ENCODE measurements around the gene IL27RA.

Gene IL27RA

GRCh38 chr19:13984186-13984585 lies 47.4 kb upstream of the IL27RA start:
- H3K4me2 ChIP-seq: no peak overlapping the region
- H3K27me3 ChIP-seq (ENCODE audit: insufficient read depth, low read depth): no peaks in the 10 kb centered on the region
- H3K36me3 ChIP-seq (ENCODE audit: insufficient read depth): no peaks in the 10 kb centered on the region
- no peak overlapping the region for H2AFZ ChIP-seq (ENCODE audit: low read depth)
- no peaks in the 10 kb centered on the region for H4K20me1 ChIP-seq (ENCODE audit: insufficient read depth)
- H3K4me1 ChIP-seq (ENCODE audit: low read depth, poor library complexity, severe bottlenecking): peaks cover 17% of the 10 kb centered on the region
- H3K9ac ChIP-seq: no peak overlapping the region
- no peaks in the 10 kb centered on the region for H3K79me2 ChIP-seq (ENCODE audit: insufficient read depth, low read depth)
- no peak for TF ChIP-seq CTCF (conservative IDR thresholded peaks at IDR 0.05; ENCODE audit: low read depth, low read length)
- no peak overlapping the region for H3K4me3 ChIP-seq (IDR thresholded peaks at IDR 0.05; ENCODE audit: insufficient read depth, low read depth, low read length)
- no peak overlapping the region for H3K27ac ChIP-seq

DNA sequence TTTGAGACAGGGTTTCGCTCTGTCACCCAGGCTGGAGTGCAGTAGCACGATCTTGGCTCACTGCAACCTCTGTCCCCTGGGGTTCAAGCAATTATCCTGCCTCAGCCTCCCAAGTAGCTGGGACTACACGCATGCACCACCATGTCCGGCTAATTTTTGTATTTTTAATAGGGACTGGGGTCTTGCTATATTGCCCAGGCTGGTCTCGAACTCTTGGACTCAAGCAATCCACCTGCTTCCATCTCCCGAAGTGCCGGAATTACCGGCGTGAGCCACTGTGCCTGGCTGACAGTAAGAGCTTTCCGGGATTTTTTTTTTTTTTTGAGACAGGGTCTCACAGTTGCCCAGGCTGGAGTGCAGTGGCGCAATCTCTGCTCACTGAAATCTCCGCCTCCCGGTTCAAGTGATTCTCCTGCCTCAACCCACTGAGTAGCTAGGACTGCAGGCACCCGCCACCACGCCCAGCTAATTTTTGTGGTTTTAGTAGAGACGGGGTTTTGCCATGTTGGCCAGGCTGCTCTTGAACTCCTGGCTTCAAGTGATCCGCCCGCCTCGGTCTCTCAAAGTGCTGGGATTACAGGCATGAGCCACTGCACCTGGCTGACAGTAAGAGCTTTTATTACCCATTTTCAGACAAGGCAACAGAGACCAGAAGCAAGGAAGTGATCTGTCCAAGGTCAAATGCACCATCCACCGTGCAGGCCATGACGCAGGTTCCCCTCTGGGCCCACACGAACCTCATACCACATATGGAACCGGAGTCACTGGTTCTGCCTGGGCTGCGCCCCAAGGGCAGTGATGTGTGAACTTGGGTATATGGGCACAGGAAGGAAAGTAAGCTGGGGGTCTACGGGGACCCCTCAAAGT lies 46.5 kb upstream of the IL27RA start:
- TF ChIP-seq CTCF (conservative IDR thresholded peaks at IDR 0.05; ENCODE audit: low read depth, low read length): no peak
- Histone ChIP-seq H2AFZ (ENCODE audit: low read depth) (no peak overlapping the region), H3K27me3 (ENCODE audit: insufficient read depth, low read depth) (no peaks in the 10 kb centered on the region), H3K4me1 (ENCODE audit: low read depth, poor library complexity, severe bottlenecking) (peaks cover 17% of the 10 kb centered on the region), H3K36me3 (ENCODE audit: insufficient read depth) (no peaks in the 10 kb centered on the region), H3K4me2 (no peak overlapping the region), H3K9ac (no peak overlapping the region), H4K20me1 (ENCODE audit: insufficient read depth) (no peaks in the 10 kb centered on the region), H3K79me2 (ENCODE audit: insufficient read depth, low read depth) (no peaks in the 10 kb centered on the region), H3K4me3 (IDR thresholded peaks at IDR 0.05; ENCODE audit: insufficient read depth, low read depth, low read length) (no peak overlapping the region), H3K27ac (no peak overlapping the region)

- H3K36me3 ChIP-seq (ENCODE audit: insufficient read depth): no peaks in the 10 kb centered on the region
- H3K9ac ChIP-seq: peak overlapping the region; percentile 35; the same call in 1 of the 2 replicates
- no peak for TF ChIP-seq CTCF (conservative IDR thresholded peaks at IDR 0.05; ENCODE audit: low read depth, low read length)
- H3K4me2 ChIP-seq: peak overlapping the region; percentile 67
- no peak overlapping the region for H3K4me3 ChIP-seq (IDR thresholded peaks at IDR 0.05; ENCODE audit: insufficient read depth, low read depth, low read length)
- H2AFZ ChIP-seq (ENCODE audit: low read depth): peak overlapping the region; percentile 42; the same call in 1 of the 2 replicates
- no peaks in the 10 kb centered on the region for H3K27me3 ChIP-seq (ENCODE audit: insufficient read depth, low read depth)
- H3K27ac ChIP-seq: peak overlapping the region; percentile 57
- H3K79me2 ChIP-seq (ENCODE audit: insufficient read depth, low read depth): no peaks in the 10 kb centered on the region
- peaks cover 17% of the 10 kb centered on the region for H3K4me1 ChIP-seq (ENCODE audit: low read depth, poor library complexity, severe bottlenecking)
- no peaks in the 10 kb centered on the region for H4K20me1 ChIP-seq (ENCODE audit: insufficient read depth)
These were observed 45.7 kb upstream of the IL27RA start for GRCh38 chr19:13985771-13986347.

DNA sequence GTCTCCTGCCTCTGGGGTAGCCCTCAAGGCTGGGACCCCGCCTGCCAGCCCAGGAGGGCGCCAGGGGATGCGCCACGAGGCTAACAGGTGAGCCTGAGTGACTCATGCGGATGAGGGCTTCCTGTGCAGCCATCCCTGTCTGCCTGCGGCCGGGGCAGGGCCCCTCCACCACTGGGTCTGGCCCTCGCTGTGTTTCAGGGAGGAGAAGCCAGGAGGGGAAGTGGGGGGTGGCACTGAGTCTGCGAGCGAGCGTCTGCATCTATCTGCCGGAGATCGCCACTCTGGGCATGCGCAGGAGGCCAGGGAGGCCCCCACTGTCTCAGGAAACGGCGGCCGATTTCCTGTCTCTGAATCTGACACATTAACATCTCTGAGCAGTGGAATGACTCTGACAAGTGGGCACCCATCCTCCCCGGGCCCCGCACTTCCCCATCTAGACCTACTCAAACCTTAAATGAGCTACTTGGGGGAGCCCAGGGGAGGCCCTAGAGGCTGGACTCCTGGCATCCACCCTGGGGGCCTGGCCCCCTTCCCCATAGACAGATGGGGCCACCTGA lies 45.1 kb upstream of the IL27RA start:
- H3K4me2 ChIP-seq: peak overlapping the region; percentile 67
- TF ChIP-seq CTCF (conservative IDR thresholded peaks at IDR 0.05; ENCODE audit: low read depth, low read length): no peak
- H3K4me1 ChIP-seq (ENCODE audit: low read depth, poor library complexity, severe bottlenecking): peaks cover 17% of the 10 kb centered on the region

More for the DNA sequence above, 45.1 kb upstream of the IL27RA start:
- Histone ChIP-seq H3K36me3 (ENCODE audit: insufficient read depth) (no peaks in the 10 kb centered on the region), H3K4me3 (IDR thresholded peaks at IDR 0.05; ENCODE audit: insufficient read depth, low read depth, low read length) (no peak overlapping the region), H3K27ac (peak overlapping the region; percentile 57), H3K27me3 (ENCODE audit: insufficient read depth, low read depth) (no peaks in the 10 kb centered on the region), H4K20me1 (ENCODE audit: insufficient read depth) (no peaks in the 10 kb centered on the region), H3K9ac (peak overlapping the region; percentile 35; the same call in 1 of the 2 replicates), H3K79me2 (ENCODE audit: insufficient read depth, low read depth) (no peaks in the 10 kb centered on the region), H2AFZ (ENCODE audit: low read depth) (peak overlapping the region; percentile 42; the same call in 1 of the 2 replicates)

Data from KMS-11 (cell line).